GM12864 (cell line): Measurements from ENCODE around the gene ZBTB16.

Experiments
- DNase-seq: peaks from one replicate; pipeline ENCODE4 v3.0.0-alpha.2; 2011; ENCODE audit warnings: low read depth
- H3K4me3 ChIP-seq: 2 replicates; pipeline ENCODE4 v1.5.1; 2011; ENCODE audit warnings: mild to moderate bottlenecking, low read depth, low read length, control low read depth
- TF ChIP-seq, protein P1 (sequence below): IDR thresholded peaks from 2 replicates; pipeline ENCODE4 v1.5.1; 2011; ENCODE audit warnings: low read depth, mild to moderate bottlenecking, moderate library complexity, low read length, control low read depth, inconsistent platforms; ENCODE audit errors: missing control alignments

Gene ZBTB16

DNA sequence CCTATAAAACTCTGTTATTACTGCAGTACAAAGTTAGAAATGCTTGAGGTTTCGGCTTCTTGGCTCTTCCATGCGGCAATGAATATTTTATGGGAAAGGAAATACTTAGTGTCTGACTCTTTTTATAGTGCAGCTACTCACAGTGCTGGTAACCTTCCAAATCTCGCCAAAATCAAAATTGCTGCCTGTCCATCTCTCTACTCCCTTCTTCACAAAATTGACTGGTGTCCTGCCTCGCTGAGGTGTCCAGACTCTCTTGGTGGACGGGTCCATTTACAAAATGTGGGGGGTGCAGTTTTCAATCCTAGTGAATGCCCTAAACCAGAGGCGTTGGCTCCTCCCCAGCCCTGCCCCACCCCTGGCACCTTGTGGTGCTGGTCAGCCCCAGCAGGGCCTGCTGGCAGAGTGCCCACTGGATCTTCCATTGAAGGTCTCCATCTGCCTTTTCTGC lies 73.5 kb downstream of the ZBTB16 start:
- TF ChIP-seq, protein P1, sequence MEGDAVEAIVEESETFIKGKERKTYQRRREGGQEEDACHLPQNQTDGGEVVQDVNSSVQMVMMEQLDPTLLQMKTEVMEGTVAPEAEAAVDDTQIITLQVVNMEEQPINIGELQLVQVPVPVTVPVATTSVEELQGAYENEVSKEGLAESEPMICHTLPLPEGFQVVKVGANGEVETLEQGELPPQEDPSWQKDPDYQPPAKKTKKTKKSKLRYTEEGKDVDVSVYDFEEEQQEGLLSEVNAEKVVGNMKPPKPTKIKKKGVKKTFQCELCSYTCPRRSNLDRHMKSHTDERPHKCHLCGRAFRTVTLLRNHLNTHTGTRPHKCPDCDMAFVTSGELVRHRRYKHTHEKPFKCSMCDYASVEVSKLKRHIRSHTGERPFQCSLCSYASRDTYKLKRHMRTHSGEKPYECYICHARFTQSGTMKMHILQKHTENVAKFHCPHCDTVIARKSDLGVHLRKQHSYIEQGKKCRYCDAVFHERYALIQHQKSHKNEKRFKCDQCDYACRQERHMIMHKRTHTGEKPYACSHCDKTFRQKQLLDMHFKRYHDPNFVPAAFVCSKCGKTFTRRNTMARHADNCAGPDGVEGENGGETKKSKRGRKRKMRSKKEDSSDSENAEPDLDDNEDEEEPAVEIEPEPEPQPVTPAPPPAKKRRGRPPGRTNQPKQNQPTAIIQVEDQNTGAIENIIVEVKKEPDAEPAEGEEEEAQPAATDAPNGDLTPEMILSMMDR: no peak
- H3K4me3 ChIP-seq: no peak overlapping the region
- DNase-seq: no peak

DNA sequence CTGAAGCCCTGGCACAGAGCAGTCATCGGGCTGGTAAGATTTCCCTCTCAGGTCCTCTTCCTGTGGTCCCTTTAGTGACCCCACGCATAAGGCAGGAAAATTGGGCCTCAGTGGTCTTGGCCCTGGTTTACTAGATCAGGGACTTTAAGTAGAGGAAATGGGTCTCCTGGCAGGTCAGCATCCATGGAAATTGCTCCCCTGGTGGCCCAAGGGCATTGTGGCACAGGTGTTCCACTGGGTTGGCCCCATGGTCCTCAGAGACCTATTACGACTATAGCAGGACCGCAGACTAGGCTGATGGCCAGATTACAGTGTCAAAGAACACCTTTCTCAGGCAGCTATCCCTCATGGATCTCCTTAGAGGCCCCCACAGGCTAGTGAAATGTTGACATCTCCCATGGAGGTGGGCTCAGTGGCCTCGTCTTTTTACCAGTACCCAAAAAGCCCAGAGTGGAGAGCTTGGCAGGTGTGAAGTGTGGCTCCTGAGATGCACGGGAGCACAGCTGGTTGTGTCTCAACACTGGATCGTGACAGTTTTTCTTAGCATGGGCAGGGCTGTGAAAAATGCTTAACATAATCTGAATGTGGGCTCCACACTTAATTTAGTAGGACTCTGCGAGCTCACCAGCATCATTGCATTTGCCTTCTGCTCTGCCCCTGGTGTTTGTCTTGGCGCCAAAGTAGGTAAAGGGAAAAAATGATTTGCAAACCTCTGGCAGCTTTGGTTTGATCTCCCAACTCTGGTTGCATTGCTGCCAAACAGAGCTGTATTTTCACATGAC lies 74.2 kb downstream of the ZBTB16 start:
- TF ChIP-seq, protein P1: no peak

DNA sequence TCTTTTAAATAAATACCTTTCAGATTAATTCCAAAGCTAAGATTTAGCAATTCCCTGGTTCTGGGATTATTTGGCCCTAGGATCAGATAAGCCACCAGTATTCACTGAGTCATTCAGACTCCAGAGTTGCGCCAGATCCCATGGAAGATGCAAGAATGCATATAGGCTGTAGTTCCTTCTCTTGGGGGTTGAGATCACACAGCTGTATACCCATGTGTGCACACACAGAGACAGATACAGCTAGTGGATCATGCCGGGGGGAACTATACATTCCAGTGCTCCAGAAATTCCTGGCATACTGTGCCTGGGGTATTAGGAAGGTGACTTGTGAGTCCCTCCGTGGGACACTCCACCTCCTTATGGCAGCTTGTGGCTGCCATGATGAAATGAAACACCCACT lies 75.4 kb downstream of the ZBTB16 start:
- TF ChIP-seq, protein P1: no peak
- no peak overlapping the region for H3K4me3 ChIP-seq
- no peak for DNase-seq

More for the DNA sequence above, 74.2 kb downstream of the ZBTB16 start:
- no peak overlapping the region for H3K4me3 ChIP-seq
- DNase-seq: no peak

DNA sequence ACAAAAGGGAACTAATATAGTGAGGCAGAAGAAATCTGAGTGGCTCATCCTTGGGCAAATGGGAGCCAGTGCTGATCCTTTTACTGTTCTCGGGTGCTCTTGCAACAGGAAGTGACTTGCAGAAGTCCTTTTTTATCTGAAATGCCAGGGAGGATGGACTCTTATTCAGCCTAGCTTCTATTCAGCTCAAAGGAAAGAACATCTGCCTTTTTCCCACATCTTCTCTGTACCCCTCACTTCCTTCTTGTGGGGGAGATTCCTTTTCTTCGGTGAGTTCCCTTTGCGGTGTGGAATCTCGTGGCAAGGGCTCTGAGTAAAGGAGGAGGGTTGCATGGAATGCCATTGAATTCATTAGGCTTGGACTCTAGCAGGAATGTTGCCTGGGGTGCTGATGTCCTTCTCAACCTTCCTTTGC lies 76.2 kb downstream of the ZBTB16 start:
- no peak for DNase-seq
- H3K4me3 ChIP-seq: no peak overlapping the region
- TF ChIP-seq, protein P1: no peak

DNA sequence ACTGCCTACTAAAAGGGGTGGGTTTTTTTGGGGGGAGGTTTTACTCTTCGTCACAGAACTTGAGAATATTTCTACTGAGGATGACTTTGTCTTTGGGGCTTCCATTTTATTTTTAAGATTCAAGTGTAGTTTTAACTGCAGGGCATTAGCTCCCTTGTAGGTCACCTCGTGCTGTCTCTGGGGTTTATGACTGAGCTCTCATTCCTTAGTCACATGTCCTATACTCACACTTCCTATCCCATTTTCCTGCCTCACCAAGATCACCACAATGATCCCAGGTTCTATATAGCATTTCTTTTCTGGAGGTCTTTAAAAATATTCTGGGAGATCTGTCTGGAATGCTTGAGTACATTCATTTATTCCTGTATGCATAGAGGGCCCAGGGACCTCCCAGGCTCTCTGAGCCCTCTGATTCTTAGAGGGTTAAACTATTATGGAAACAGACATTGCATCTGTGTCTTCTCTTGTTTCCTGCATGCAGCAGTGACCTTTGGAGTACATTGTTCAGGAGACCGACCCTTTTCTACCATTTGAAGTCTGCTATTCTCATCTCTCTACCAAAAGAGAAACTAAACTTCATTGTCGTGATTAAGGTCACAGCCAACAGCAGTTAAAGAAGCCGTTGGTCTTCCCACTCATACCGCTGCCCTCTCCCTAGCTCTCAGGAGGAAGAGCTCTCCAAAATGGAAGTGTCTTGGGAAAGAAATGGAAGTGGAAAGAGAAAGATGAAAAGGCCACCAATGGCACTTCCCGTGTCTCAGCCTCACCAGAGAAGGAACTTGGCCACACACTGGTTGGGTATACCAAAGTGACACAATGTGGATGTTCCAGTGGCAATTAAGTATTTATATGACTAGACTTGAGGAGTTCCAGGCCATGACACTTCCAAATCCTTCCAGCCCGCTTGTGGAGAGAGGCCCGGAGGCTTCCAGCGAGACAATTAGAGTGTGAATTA lies 77.5 kb downstream of the ZBTB16 start:
- no peak for DNase-seq
- TF ChIP-seq, protein P1: no peak
- no peak overlapping the region for H3K4me3 ChIP-seq

DNA sequence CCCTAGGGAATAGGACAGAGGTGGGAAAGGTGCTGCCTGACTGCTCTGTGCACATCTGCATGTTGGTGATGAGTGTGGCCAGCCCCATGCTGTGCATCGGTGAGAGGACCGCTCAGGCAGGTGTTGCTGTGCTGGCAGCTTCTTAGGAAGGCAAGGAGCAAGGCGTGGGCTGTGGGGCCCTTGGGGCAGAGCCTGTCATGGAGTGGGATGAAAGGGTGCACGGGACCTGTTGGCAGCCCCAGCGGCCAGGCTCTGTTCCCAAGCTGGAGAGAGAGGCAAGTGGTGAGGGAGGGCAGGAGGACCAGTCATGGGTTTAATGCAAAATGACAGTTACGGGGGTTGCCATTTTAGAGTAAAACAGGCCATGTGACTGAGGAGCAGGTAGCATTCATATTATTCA lies 78.3 kb downstream of the ZBTB16 start:
- no peak for DNase-seq
- TF ChIP-seq, protein P1: no peak
- H3K4me3 ChIP-seq: no peak overlapping the region
